Breast epithelium (tissue), 4 donors: ENCODE results near the gene FAM124A. TPM values are rescaled to one million over a fixed set of nuclear protein-coding genes. Genes with fewer than 3 reads are reported as not detected.

Source experiments
- DNase-seq, 2 donors: peaks; one replicate each; pipeline ENCODE4 v3.0.0-alpha.2; 2019; ENCODE audit warnings: low spot score in 2 of 2
- H3K27ac ChIP-seq, 2 donors: fragments of 200-600 bp; sonication (generic) in 1 of 2; one replicate each; pipeline ENCODE4 v1.5.1; 2016 to 2019; ENCODE audit warnings: mild to moderate bottlenecking in 1 of 2
- H3K27me3 ChIP-seq, 2 donors: fragments of 200-600 bp; sonication (generic) in 1 of 2; one replicate each; pipeline versions ENCODE4 v1.5.1 to v1.6.0; 2017 to 2019; ENCODE audit warnings: control low read depth in 1 of 2, mild to moderate bottlenecking in 1 of 2
- H3K36me3 ChIP-seq: fragments of 200-600 bp; one replicate; pipeline ENCODE4 v1.5.1; 2019
- H3K4me1 ChIP-seq, 2 donors: fragments of 200-600 bp; sonication (generic); one replicate each; pipeline ENCODE4 v1.5.1; 2016 to 2019; ENCODE audit warnings: control low read depth in 1 of 2
- H3K4me3 ChIP-seq, 3 donors: fragments of 200-600 bp; sonication (generic); 1 replicate in 2 of 3; 2 replicates in 1 of 3; pipeline ENCODE4 v1.5.1; 2016 to 2019; ENCODE audit warnings: mild to moderate bottlenecking in 3 of 3, moderate library complexity in 2 of 3
- H3K9me3 ChIP-seq, 2 donors: fragments of 200-600 bp; sonication (generic) in 1 of 2; one replicate each; pipeline ENCODE4 v1.5.1; 2016 to 2019; ENCODE audit warnings: control low read depth in 1 of 2
- POLR2A ChIP-seq: fragments of 450-650 bp; IDR thresholded peaks from one replicate; pipeline ENCODE4 v1.6.1; 2016; ENCODE audit warnings: antibody characterized with exemption, mild to moderate bottlenecking, moderate library complexity
- POLR2AphosphoS5 ChIP-seq, 3 donors: sonication (generic); formaldehyde crosslinking; IDR thresholded peaks; one replicate each; pipeline ENCODE4 v1.6.1; 2017; ENCODE audit warnings: antibody characterized with exemption in 3 of 3
- intact Hi-C: fragments of 100-400 bp; cut with DNase I; formaldehyde crosslinking; loops from one replicate; pipeline ENCODE4 v1.15.1; 2023; ENCODE audit warnings: low total_unique reads
- total RNA-seq, 3 donors: library from RNA; depleted of rRNA; stranded (reverse); fragments of >200 nt; gene quantifications; one replicate each; pipeline ENCODE4 v1.1.0, GENCODE V29; 2016
- TF ChIP-seq, protein P1 (sequence below), 3 donors: fragments of 450-650 bp; IDR thresholded peaks; one replicate each; pipeline ENCODE4 v1.5.1; 2016 to 2017; ENCODE audit warnings: antibody characterized with exemption in 3 of 3, mild to moderate bottlenecking in 3 of 3, moderate library complexity in 3 of 3

FAM124A gene
- total RNA-seq, 3 donors from 2014 or later: 2.2 to 7.9 (median 6.1) TPM

DNA sequence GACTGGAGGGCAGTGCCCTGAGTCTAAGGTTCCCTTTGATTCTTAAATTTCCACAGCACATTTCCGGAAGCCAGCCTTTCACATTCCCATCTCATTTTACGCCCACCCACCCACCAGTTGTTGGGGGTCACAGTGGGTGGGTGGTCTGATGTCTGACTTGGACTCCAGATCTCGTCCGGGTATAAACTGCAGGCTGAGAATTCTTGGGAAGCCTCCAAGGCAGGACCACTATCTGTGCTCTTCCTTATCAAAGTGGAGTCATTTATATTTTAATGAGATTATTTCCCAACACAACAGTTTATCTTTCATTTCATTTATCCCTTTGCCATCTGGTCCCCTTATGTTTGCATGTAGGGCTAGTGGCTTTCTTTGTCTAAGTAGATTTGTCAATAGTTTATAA is 3.6 kb upstream of the FAM124A start:
- Histone ChIP-seq H3K4me3 (no peak overlapping the region), H3K27ac (no peak overlapping the region), H3K9me3 (no peaks in the 10 kb centered on the region), H3K36me3 (no peaks in the 10 kb centered on the region), H3K4me1 (no peaks in the 10 kb centered on the region), H3K27me3 (no peaks in the 10 kb centered on the region)
- intact Hi-C loops: no loop called here
- DNase-seq: no peak
- TF ChIP-seq POLR2AphosphoS5 (IDR thresholded peaks at IDR 0.05) (no peak), POLR2A (no peak)
- TF ChIP-seq, protein P1, sequence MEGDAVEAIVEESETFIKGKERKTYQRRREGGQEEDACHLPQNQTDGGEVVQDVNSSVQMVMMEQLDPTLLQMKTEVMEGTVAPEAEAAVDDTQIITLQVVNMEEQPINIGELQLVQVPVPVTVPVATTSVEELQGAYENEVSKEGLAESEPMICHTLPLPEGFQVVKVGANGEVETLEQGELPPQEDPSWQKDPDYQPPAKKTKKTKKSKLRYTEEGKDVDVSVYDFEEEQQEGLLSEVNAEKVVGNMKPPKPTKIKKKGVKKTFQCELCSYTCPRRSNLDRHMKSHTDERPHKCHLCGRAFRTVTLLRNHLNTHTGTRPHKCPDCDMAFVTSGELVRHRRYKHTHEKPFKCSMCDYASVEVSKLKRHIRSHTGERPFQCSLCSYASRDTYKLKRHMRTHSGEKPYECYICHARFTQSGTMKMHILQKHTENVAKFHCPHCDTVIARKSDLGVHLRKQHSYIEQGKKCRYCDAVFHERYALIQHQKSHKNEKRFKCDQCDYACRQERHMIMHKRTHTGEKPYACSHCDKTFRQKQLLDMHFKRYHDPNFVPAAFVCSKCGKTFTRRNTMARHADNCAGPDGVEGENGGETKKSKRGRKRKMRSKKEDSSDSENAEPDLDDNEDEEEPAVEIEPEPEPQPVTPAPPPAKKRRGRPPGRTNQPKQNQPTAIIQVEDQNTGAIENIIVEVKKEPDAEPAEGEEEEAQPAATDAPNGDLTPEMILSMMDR (IDR thresholded peaks at IDR 0.05): no peak

DNA sequence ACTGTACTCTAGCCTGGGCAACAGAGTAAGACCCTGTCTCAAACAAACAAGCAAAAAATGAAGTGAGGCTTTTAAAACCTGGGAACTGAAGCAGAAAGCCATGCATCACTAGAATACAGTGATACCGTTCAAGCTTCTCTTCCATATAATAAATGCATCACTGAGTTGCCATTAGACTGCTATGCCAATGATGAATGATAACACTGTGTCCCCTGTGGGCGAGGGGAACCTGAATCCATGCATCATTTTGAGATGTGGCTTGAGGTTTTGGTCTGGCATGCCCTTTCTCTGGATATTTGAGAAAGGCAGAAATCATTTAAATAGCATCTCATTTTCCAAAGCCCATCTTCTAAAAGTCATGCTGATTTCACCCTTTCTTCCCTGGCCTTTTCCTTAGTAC is 1.5 kb upstream of the FAM124A start:
- H3K4me3 ChIP-seq: no peak overlapping the region
- no peak overlapping the region for H3K27ac ChIP-seq
- H3K9me3 ChIP-seq: no peaks in the 10 kb centered on the region
- no peaks in the 10 kb centered on the region for H3K27me3 ChIP-seq
- intact Hi-C loops: no loop called here
- no peaks in the 10 kb centered on the region for H3K36me3 ChIP-seq
- no peak for DNase-seq
- H3K4me1 ChIP-seq: no peaks in the 10 kb centered on the region
- TF ChIP-seq, protein P1 (IDR thresholded peaks at IDR 0.05): no peak
- TF ChIP-seq POLR2A (no peak), POLR2AphosphoS5 (IDR thresholded peaks at IDR 0.05) (no peak)

DNA sequence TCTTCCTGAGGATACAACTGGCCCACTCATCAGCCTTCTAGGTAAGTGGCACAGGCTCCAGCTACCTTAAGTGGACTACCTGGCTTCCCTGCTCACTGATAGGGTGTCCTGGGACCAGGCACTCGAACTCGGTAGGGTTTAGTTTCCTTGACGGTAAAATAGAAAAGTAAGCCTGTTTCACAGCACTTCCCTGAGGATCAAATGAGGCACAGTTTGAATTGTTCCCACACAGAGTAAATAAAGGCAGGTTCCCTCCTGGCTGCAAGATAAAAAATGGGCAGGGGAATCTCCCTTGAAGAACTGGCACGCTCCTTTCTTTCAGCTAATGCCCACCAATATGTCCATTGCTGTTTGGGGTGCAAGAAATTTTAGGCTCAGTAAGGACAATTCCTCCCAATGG is 1.1 kb upstream of the FAM124A start:
- Histone ChIP-seq H3K4me3 (no peak overlapping the region), H3K36me3 (no peaks in the 10 kb centered on the region), H3K9me3 (no peaks in the 10 kb centered on the region), H3K4me1 (no peaks in the 10 kb centered on the region), H3K27ac (no peak overlapping the region), H3K27me3 (no peaks in the 10 kb centered on the region)
- no peak for DNase-seq
- no peak for TF ChIP-seq POLR2A
- TF ChIP-seq, protein P1 (IDR thresholded peaks at IDR 0.05): no peak
- TF ChIP-seq POLR2AphosphoS5 (IDR thresholded peaks at IDR 0.05): no peak
- intact Hi-C loops: no loop called here

DNA sequence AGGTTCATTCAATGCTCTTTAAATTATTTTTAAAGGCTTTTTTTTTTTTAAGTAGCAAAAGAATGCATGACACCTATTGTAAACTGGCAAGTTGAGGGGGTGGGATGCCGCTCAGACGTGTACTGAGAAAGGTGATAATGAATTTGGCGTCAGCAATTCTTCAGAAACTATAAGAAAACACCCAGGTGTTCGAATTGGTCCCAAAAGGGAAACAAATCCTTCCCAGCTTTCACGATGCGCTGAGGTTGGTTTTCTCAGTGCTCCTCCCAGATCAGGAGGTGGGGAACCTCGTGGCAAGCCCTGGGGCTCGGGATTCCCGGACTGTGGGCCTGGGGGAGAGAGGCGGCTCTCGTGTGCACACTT is 543 bp upstream of the FAM124A start:
- Histone ChIP-seq H3K9me3 (no peaks in the 10 kb centered on the region), H3K27ac (no peak overlapping the region), H3K36me3 (no peaks in the 10 kb centered on the region), H3K27me3 (no peaks in the 10 kb centered on the region), H3K4me3 (peak overlapping the region; percentile 73 to 85 (median 74)), H3K4me1 (no peaks in the 10 kb centered on the region)
- TF ChIP-seq POLR2A (no peak), POLR2AphosphoS5 (IDR thresholded peaks at IDR 0.05) (no peak)
- TF ChIP-seq, protein P1 (IDR thresholded peaks at IDR 0.05): no peak
- intact Hi-C loops: no loop called here
- DNase-seq: no peak

DNA sequence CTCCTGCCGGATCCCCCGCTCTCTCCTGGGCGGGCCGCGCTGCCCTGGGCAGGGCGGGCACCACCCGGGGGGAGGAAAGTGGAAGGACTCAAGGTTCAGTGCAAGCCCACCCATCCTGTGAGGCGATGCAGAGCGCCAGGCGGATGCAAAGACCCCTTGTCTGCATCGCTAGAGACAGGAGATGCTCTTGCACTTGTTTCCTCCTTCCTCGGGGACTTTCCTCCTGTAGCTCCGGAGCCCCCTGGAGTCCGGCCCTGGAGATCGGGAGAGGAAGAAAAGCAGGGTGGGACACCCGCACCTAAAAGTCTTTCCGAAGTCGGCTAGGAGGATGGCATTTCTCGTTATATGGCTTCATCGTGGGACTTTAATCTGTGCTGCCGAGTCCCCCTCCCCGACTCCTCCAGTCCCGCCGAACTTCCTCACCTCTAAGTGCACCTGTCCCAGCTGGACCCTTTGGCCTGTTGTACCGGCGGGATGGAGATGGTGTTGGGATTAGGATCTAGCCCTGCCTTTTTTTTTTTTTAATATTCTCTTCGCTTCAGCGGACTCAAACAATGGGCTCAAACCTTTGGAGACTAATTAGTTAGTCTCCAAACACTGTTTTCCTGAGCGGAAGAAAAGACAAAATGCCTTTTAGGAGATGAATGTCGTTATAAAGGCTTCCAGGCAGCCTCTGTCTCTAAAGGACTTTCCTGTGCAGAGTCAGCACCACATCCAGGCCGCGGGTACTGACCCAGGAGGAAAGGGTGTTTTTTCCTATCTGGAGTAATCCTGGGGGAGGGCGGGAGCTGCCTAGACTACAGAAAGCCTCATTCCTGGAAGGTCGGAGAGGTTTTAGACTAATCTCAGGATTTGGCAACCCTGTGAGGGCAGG is 725 bp downstream of the FAM124A start:
- TF ChIP-seq POLR2AphosphoS5 (IDR thresholded peaks at IDR 0.05) (no peak), POLR2A (no peak)
- TF ChIP-seq, protein P1 (IDR thresholded peaks at IDR 0.05): no peak
- DNase-seq: no peak
- no peaks in the 10 kb centered on the region for H3K27me3 ChIP-seq
- intact Hi-C loops: no loop called here
- no peaks in the 10 kb centered on the region for H3K9me3 ChIP-seq
- peak overlapping the region; percentile 73 to 85 (median 74) for H3K4me3 ChIP-seq
- H3K36me3 ChIP-seq: no peaks in the 10 kb centered on the region
- peak overlapping the region; percentile 13 to 48 for H3K27ac ChIP-seq
- H3K4me1 ChIP-seq: no peaks in the 10 kb centered on the region
